ENCODE data around the gene RAC3. TPM values are rescaled to one million over a fixed set of nuclear protein-coding genes. Genes with fewer than 3 reads are reported as not detected.

RAC3 gene
- total and polyA plus RNA-seq, 2 of the 8 experiments (the other 6 are each of a cell fraction or from before 2014, with no cell fraction given): 177 to 299 TPM

DNA sequence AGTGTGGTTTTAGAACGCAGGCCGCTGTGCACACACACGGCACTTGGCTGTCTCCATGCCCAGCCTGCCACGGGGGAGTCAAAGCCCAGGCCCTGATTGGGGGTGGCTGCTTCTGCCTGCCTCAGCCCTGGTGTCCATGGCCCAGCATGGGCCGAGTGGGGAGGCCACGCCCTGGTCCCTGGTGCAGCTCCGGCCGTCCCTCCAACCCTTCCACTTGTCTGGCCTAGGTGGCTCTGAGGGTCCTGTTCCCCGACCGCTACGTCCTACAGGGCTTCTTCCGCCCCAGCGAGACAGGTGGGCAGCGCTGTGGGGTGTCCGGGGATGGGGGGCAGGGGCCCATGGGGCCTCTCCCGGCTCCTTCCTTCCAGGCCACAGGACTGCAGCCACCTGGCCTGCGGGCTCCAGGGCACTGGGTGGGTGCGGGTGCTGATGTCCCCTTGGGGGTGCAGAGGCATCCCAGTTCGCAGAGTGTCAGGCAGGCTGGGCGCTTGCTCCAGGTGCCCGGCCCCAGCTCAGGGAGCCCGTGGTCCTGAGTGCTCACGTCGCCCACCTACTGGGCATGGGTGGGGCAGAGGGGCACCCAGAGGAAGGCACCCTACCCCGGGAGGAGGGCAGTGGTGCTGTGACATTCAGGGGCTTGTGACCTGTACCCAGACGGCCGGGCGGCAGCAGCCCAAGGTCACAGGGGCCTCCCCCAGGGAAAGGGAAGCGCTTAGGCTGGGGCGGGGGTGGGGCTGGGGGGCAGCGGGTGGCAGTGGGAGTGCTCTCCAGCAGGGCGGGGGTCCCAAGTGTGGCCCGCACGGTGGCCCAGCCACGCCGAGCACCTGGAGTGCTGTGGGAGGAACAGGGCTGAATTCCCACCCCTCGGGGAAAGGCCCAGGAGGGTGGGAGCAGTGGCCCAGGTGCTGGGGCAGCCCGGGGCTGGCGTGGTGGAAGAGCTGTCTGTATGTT is 20.6 kb upstream of the RAC3 start (continued):
- TF ChIP-seq CHD7 (IDR thresholded peaks at IDR 0.05; ENCODE audit: insufficient replicate concordance, low read length) (no peak), SP4 (IDR thresholded peaks at IDR 0.05; ENCODE audit: low read length) (no peak), TBP (IDR thresholded peaks at IDR 0.05; ENCODE audit: low read depth, low read length) (no peak), GTF2F1 (IDR thresholded peaks at IDR 0.05; ENCODE audit: borderline replicate concordance, low read depth, low read length) (no peak), PHF8 (conservative IDR thresholded peaks at IDR 0.05; ENCODE audit: low read depth, low read length) (no peak), NRF1 (IDR thresholded peaks at IDR 0.05; ENCODE audit: low read depth, low read length) (no peak), MAFK (IDR thresholded peaks at IDR 0.05; ENCODE audit: low read depth, low read length) (no peak)
- TF ChIP-seq, protein P1, sequence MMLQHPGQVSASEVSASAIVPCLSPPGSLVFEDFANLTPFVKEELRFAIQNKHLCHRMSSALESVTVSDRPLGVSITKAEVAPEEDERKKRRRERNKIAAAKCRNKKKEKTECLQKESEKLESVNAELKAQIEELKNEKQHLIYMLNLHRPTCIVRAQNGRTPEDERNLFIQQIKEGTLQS (IDR thresholded peaks at IDR 0.05; ENCODE audit: insufficient read depth, low read depth, low read length): no peak

All from H1 (cell line).